HG03558 (cell line): ENCODE results near the gene PRKG1.
"Not testable (repeated sequence)": the region's sequence is repeated elsewhere in the genome, so short reads cannot be mapped to it uniquely, and the experiment has no call there.

Source experiments
- ATAC-seq: cut with Tn5 transposase; IDR thresholded peaks from one replicate; pipeline ENCODE4 v1.9.1; 2021; ENCODE audit warnings: moderate number of reproducible peaks; ENCODE audit not compliant: unreplicated experiment; ENCODE audit errors: extremely low read depth

PRKG1 gene

DNA sequence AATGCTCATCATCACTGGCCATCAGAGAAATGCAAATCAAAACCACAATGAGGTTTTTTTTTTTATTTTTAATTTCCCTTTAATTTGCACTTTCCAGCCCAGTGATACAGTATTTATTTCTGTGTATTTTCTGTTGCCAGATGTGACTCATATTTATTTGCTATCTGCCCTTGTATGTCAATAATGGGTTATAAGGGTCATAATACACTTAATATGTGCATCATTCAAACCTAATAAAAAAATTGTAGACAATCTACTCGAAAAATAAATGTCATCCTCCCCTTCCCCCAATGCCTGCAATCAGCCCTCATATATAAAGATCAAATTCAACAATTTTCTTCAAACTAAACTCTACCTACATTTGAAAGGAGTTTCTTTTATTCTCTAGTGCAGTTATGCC is 470.6 kb downstream of the PRKG1 start:
- ATAC-seq = no peak

DNA sequence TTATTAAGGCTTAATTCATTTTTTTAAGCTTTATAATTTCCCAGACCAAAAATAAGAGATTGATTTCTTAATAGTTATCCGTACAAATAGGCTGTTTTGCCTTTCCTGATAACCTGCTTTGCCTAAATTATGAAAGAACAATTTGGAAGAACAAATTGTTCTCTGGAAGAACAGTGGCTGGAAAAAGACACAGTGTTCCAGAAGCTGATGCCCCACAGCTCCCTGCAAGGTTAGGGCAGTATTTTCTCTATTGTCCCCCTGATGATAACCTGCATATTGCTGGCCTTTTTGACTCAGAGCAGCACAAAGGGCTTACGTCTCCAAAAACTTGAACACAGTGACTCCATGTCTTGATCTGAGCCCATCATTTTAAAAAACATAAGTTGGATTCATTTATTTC is 473.7 kb downstream of the PRKG1 start:
- ATAC-seq = no peak

DNA sequence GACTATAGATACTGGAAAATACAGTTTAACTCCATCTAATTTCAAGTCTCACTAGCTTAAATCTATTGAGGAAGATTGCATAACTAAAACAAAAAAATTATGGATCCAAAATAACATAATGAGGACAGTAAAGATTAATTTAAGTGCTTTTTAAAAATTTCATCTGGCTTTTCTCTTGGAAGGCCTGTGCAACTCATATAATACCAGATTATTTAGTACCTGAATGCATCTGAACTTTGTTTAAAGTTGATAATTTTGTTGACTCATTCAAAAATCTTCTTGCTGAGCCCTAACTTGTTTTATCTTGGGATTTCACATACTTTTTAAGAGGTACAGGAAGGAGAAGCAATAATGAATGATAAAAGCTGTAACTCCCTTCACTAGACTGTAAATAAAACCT is 478.6 kb downstream of the PRKG1 start:
- ATAC-seq = no peak

DNA sequence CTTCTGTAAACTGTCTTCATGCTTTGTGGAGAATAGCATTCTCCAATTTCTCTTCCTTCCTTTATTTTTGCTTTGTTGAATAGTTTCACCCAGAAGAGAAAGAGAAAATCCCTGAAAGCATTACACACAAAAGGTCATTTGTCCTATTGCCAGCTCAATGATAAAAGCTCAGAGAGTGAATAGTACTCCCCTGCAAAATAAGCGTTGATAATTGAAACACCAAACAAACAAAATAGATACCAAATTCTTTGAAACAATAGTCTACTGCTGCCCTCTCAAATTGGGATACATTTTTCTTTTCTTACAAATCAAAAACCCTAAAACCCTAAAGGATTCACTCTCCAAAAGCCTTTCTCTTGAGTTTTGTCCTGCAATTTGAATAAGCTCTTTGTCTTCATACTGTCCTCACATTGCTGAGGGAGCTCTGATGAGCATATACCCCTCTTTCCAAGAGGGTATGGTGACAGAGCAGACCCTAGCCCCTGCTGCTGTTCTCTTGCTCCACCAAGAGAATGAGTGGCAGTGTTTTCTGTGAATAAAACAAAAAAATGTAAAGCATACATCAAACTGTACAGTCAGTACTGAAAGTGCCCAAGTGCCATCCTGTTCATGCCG is 490.7 kb downstream of the PRKG1 start:
- no peak for ATAC-seq

DNA sequence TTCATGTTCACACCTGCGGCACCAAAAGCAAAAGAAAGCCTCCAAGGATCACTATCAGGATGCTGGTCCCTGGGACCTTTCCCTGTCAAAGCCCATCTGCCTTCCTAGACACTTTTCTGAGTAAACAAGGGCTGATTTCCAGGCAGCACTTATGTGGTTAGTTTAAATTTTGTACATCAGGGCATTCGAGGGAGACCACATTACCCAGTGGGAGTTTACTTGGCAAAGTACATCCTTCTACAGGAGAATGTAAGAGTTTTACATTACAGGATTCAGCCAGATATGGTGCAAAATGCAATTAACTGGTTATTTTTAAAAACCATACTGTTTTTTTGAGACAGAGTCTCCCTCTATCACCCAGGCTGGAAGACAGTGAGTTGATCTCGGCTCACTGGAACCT is 493.0 kb downstream of the PRKG1 start:
- no peak for ATAC-seq

DNA sequence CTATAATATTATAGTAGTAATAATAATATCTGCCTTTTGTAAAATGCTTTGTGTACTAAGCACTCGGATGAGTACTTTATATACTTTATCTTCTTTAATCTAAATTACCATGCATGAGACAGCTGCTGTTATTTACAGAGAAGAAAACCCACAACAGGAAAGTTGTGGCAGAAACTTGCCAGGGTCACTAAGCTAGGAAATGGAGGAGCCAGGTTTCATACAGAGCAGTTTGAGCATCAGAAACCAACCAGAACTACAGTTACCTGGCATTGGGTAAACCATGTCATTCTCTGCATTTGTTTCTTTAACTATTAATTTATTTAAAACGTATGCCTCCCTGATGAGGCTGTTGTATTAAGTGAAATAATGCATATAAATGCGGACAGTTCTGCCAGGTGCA is 495.2 kb downstream of the PRKG1 start:
- no peak for ATAC-seq

DNA sequence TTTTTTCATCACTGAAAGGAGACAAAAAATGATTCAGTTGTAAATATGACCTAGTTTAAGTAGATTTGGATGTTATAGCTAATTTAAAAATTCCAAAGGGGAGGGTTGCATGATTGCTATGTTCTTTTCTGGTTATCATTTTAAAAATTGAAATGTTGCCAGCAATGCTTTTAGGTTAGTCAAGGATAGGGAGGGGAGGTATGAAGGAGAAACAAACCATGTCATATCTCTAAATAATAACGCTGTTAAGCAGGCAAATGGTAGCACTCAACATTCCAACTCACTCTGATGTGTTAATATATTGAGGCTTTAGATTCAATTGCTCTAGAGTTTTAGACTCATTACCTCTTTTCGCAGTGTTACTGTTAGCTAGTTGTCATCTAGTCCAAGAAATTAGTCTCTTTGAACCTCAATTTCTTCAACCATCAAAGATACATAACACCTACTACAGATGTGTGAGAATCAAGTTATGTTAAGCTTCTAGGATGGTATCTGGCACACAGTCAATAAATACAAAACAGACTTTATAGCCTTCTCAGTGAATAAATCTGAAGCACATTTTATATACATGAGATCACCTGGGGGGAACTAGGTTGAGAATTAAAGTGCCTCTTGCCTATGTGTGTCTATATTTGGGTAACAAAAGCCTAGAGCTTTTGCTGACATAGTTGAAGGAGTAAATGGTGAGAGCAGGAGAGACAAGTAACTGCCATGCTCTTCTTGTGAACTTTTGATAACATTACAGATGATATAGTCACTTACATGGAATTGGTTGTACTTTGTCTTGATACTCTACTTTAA is 500.2 kb downstream of the PRKG1 start:
- ATAC-seq = no peak

DNA sequence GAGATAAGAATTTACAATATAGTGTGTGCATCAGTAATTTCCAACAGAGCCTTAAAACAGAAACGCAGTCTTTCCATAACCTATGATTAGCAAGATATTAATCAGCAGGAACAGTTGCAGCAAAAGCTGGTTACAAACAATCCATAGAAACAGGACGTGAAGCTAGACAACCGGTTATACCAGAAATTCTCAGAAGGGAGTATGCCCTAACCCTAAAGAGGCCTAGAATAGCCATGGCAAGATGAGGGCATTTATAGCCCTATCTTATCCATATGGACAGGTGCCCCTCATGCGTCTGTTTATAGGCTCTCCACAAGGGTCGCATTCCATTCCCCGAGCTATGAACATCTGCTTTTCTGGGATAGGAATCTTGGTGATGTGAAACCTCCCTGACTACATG is 506.9 kb downstream of the PRKG1 start:
- not testable (repeated sequence) for ATAC-seq

DNA sequence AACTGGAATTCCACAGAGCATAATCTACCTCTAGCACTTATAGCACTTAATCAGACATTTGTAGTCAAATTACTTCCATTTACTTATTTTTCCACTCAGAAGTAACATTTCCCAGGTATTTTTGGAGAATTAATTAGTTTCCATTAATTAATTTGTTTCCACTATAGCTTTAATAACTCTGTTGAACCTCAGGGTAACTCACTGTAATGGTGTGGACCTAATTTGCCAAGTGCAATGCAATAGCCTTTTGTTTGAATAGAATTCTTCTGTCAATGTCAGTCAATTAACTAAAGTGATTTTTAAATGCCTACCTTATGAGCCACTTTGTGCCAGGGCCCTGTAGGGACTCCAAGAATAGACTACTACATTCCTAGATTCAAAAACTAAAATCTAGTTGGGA is 509.7 kb downstream of the PRKG1 start:
- no peak for ATAC-seq

DNA sequence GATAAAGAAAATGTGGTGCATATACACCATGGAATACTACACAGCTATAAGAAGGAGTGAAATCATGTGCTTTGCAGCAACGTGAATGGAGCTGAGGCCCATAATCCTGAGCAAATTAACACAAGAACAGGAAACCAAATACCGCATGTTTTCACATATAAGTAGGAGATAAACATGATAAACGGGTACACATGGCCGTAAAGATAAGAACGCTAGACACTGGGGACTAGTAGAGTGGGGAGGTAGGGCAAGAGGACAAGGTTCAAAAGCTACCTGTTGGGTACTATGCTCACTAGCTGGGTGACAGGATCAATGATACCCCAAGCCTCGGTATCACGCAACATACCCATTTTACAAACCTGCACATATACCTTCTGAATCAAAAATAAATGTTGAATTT is 511.5 kb downstream of the PRKG1 start:
- ATAC-seq = no peak

DNA sequence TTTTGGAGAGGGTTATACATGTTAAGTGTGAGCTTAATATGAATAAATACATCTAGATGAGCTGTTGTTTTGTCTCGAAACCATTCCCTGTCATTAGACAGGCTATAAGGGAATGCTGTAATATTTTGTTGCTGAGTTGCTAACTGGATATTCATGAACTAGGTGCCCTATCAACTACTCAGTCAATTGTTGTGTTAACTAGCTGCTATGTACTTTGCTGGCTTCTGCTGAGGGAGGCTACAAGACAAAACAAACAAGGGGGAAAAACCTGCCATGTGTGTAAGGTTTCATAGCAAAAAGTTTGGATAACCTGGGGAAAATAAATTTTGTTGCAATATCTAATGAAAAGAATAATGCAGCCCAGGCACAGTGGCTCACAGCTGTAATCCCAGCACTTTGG is 514.7 kb downstream of the PRKG1 start:
- no peak for ATAC-seq

DNA sequence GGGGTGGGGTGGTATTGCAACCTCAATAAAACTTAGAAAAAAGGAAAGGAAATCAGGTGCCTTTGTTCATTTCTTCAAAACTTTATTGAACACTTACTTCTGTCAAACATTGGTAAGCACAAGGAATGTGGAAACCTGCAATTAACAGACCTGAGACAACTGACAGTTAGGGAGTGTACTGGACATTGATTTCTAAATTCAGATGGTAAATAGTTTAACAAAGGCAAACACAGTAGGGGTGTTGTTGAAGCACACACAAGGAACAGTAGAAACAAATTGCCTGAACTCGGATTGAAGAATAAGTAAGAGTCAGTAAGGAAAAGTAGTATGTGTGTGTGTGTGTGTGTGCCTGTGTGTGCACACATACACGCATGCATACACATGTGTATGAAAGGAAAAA is 516.5 kb downstream of the PRKG1 start:
- no peak for ATAC-seq

DNA sequence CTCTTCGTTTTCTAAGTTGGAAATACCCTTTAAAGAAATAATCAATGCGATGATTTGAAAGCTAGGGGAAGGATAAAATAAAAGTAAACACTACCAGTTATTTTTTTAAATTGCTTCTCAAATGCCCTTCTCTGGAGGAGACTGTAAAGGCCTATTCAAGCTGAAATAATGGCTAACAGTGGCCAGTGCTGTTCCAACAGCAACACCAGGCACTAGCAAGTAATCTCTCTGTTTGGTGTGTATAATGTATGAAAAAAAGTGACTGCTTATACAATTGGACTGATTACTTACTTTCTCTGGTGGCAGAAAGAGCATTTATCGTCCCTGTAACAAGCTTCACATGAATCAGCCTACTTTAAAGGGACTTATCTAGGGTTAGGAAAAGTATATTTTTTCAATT is 522.4 kb downstream of the PRKG1 start:
- no peak for ATAC-seq

DNA sequence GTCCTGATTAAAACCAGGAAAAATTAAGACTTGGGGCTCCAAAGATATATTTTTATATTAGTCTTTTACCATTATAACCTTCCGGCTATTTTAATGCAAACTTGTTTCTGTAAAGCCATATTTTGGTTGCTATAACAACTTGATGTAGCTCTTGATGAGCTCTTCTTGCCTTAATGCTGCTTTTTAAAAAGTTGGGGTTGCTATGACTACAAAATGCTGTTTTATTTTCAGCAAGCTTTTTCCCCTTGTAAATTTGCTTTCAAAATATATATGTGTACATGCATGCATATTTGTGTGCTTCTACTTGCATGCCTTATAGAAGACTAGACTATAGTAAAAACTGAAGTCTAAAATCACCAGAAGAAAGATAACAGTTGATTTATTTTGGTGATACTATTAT is 525.4 kb downstream of the PRKG1 start:
- no peak for ATAC-seq

DNA sequence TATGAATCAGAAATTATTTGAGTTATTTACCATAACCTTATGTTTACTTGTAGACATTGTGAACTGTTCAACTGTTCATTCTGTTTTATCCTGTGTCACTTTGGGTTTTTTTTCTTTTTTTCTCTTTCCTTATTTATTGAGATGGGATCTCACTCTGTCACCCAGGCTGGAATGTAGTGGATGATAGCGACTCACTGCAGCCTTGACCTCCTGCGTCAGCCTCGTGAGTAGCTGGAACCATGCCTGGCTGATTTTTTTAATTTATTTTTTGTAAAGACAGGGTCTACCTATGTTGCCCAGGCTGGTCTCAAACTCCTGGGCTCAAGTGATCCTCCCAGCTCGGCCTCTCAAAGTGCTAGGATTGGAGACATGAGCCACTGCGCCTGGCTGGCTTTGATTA is 528.0 kb downstream of the PRKG1 start:
- ATAC-seq = no peak

DNA sequence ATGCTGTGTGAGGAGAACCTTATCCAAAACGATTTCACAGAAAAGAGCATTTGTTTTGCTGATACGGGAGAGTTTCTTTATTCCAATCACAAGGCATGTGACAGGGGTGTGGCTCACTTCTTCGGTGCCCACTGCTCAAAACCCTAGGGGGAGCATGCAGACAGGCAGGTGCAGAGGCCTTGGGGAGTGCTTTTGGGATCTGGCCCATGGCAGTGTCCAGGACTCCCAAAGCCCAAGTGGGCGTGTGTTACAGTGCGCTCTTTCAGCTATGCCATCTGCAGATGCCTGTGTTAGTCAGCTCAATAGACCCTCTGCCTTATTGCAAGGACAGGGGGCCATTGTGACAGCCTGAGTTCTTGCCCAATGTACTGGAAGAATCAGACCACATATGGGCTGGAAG is 530.3 kb downstream of the PRKG1 start:
- ATAC-seq = no peak

DNA sequence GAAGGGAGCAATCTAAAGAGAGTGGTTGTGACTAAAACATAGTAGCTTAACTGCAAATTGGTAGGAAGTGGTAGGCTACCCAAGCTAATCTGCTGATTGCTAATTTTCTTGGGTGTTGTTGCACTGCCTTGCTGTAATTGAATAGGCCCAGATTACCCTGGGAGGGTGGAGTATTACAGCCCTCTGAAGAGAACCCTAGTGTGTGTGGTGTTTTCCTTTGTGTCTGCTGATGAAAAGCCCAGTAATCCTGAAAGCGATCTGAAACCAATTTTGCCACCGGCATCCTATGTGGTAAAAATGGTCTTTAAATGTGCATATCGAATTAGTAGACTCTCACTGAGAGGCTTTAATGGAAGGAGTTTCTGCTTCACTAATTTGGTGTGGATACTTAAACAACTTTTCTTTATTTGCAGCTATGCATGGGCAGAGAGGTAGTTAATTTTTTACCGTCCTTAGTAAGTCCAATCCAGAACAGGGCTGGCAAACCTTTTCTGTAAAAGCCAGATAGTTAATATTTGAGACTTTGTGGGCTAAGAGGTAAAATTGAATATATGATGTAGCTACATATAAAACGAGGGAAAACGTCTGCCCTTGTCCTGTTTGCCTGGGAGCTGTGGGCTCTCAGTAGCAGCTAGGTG is 532.7 kb downstream of the PRKG1 start:
- no peak for ATAC-seq

DNA sequence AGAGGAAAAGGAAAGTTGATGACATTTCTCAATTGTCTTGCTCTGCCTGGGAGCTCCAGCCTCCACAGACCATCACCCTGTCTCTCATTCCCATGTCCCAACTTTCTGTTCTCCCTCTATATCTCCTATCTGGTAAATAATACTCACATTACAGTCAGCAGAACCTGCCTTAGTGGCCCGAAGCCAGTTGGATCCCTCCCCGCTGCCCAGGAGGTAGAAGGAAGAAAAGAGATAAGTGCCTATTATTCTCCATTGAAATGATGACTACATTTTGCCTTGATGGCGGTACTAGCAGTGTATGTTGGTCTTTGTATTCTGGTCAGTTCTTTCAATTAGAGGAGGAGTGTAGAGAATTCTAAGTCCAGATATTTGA is 533.2 kb downstream of the PRKG1 start:
- no peak for ATAC-seq

DNA sequence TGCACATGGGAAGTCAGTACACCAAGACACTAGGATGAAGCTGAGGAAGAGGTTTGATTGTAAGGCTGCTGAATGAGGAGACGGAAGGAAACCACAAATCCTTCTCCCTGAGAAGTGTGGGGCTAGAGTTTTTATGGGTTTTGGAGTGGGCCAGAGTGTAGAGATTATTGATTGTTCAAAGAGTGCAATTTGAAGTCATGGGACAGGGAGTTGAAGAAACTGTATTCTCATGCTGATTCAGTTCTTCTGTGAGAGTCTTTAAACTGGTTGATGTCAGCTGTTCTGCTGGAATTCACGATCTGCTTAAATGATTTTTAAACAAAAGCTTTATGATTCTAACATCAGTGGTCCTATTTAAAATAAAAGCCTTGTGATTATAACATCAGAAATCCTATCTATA is 533.9 kb downstream of the PRKG1 start:
- no peak for ATAC-seq

DNA sequence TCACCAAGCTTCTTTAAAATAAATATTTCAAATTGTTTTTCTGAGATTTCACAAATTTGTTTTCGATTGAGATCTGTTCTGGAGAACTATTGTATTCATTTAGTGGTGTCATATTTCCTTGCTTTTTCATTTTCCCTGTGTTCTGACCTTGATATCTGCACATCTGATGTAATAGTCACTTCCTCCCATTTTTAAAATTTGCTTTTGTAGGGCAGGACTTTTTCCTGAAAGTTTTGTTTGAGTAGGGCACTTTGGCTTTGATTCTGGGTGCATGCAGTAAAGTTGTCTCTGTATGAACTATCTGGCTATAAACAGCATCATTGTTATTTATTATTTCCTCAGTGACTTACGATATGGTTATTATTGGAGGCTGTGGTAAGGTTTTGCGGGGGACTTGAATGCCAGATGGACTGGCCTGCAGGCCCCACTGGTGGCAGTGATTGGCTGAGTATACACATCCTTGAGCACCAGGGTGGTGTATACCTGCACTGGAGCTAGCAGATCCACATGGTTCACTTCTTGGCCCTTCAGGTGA is 541.5 kb downstream of the PRKG1 start:
- ATAC-seq = no peak

DNA sequence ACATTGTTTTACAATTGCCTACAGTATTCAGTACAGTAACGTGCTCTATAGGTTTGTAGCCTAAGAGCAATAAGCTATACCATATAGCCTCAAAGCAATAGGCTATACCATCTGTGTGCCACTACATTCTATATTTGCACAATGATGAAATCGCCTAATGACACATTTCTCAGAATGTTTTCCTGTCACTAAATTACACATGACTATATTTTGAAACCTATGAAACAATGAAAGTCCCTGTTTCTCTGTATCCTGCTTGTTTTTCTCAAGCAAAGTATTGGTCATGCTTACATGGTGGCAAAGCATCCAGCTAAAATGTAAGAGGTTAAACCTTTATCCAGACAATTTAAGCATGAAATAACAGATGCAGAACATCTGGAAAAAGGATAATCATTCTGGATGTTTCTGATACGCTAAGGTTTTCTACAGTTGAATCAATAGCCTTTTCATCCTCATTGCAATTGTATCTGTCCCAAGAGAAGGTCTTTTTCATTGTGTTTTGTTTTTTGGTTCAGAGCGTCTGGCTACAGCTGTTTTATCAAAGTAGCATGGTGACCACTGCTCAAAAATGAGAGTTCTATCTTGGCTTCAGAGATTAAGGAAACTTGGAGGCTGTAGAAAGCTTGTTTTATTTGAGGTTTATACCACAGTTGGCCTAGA is 543.4 kb downstream of the PRKG1 start:
- no peak for ATAC-seq
